Measurements from ENCODE around the gene DEFB121. TPM values are rescaled to one million over a fixed set of nuclear protein-coding genes. Genes with fewer than 3 reads are reported as not detected.
"Not testable (repeated sequence)": the region's sequence is repeated elsewhere in the genome, so short reads cannot be mapped to it uniquely, and the experiment has no call there.

Gene DEFB121
- not detected for polyA plus RNA-seq

GRCh38 chr20:31406115-31406514 lies at the start of gene DEFB121:
Gene DEFB121 (minus strand): TSS chr20:31406215. CDS start chr20:31406152, 63 bp downstream.
- WGBS, 3 donors: 30 to 46% (median 34%) methylated on average over 3 of the region's 3 CpGs
- no peak within 1 kb of the TSS for H3K27ac ChIP-seq (ENCODE audit: low read depth, low read length)

- 93 to 96% (median 94%) methylated on average over 1 of the region's 1 CpG for WGBS, 3 donors
- no peak overlapping the region for H3K27ac ChIP-seq (ENCODE audit: low read depth, low read length)
Observed at GRCh38 chr20:31454361-31454760, 48.3 kb upstream of the DEFB121 start.

GRCh38 chr20:31452575-31452974 lies 46.6 kb upstream of the DEFB121 start:
- H3K27ac ChIP-seq (ENCODE audit: low read depth, low read length): no peak overlapping the region
- WGBS, 3 donors: 52 to 80% (median 75%) methylated on average over 2 of the region's 2 CpGs

GRCh38 chr20:31449511-31450414 lies 43.7 kb upstream of the DEFB121 start:
- 61 to 76% (median 75%) methylated on average over 8 of the region's 8 CpGs for WGBS, 3 donors
- no peak overlapping the region for H3K27ac ChIP-seq (ENCODE audit: low read depth, low read length)

GRCh38 chr20:31446084-31446819 lies 40.2 kb upstream of the DEFB121 start:
- WGBS, 3 donors: 70 to 76% (median 70%) methylated on average over 12 of the region's 12 CpGs

GRCh38 chr20:31440012-31440659 lies 34.1 kb upstream of the DEFB121 start, which contains the start of gene DEFB123:
Gene DEFB123 (plus strand): TSS chr20:31440632. CDS start chr20:31440699, 67 bp downstream.
- WGBS, 3 donors: 70 to 80% (median 79%) methylated on average over 16 of the region's 16 CpGs
- no peak within 1 kb of the TSS for H3K27ac ChIP-seq (ENCODE audit: low read depth, low read length)

More at GRCh38 chr20:31446084-31446819, 40.2 kb upstream of the DEFB121 start:
- H3K27ac ChIP-seq (ENCODE audit: low read depth, low read length): no peak overlapping the region

- H3K27ac ChIP-seq (ENCODE audit: low read depth, low read length): no peak overlapping the region
- WGBS, 3 donors: 56 to 69% (median 61%) methylated on average over 4 of the region's 4 CpGs
Observed at GRCh38 chr20:31430568-31431115, 24.6 kb upstream of the DEFB121 start.

GRCh38 chr20:31427576-31427975 lies 21.6 kb upstream of the DEFB121 start:
- not testable (repeated sequence) for H3K27ac ChIP-seq (ENCODE audit: low read depth, low read length)
- WGBS, 3 donors: 90 to 98% (median 95%) methylated on average over 20 to 26 of the region's 31 CpGs

GRCh38 chr20:31426891-31427551 lies 21.0 kb upstream of the DEFB121 start:
- 89 to 95% (median 93%) methylated on average over 10 to 36 of the region's 48 CpGs for WGBS, 3 donors
- not testable (repeated sequence) for H3K27ac ChIP-seq (ENCODE audit: low read depth, low read length)

GRCh38 chr20:31425797-31426196 lies 19.8 kb upstream of the DEFB121 start:
- no peak overlapping the region for H3K27ac ChIP-seq (ENCODE audit: low read depth, low read length)

GRCh38 chr20:31418307-31418706 lies 12.3 kb upstream of the DEFB121 start:
- H3K27ac ChIP-seq (ENCODE audit: low read depth, low read length): no peak overlapping the region
- 76 to 86% (median 85%) methylated on average over 7 of the region's 7 CpGs for WGBS, 3 donors

GRCh38 chr20:31415653-31416052 lies 9.6 kb upstream of the DEFB121 start:
- 85 to 93% (median 92%) methylated on average over 2 of the region's 2 CpGs for WGBS, 3 donors

GRCh38 chr20:31414381-31414780 lies 8.4 kb upstream of the DEFB121 start:
- no peak overlapping the region for H3K27ac ChIP-seq (ENCODE audit: low read depth, low read length)
- 64 to 78% (median 71%) methylated on average over 6 of the region's 6 CpGs for WGBS, 3 donors

More at GRCh38 chr20:31415653-31416052, 9.6 kb upstream of the DEFB121 start:
- H3K27ac ChIP-seq (ENCODE audit: low read depth, low read length): no peak overlapping the region

GRCh38 chr20:31410011-31410410 lies 4.0 kb upstream of the DEFB121 start:
- 38 to 63% (median 45%) methylated on average over 1 of the region's 1 CpG for WGBS, 3 donors
- H3K27ac ChIP-seq (ENCODE audit: low read depth, low read length): no peak overlapping the region

GRCh38 chr20:31403886-31404285 lies 2.1 kb downstream of the DEFB121 start:
- H3K27ac ChIP-seq (ENCODE audit: low read depth, low read length): no peak overlapping the region
- 33 to 51% (median 46%) methylated on average over 1 of the region's 1 CpG for WGBS, 3 donors

- no peak overlapping the region for H3K27ac ChIP-seq (ENCODE audit: low read depth, low read length)
- 32 to 50% (median 41%) methylated on average over 3 of the region's 3 CpGs for WGBS, 3 donors
Observed at GRCh38 chr20:31394900-31395299, 11.1 kb downstream of the DEFB121 start.

- no peak overlapping the region for H3K27ac ChIP-seq (ENCODE audit: low read depth, low read length)
- WGBS, 3 donors: 47 to 72% (median 70%) methylated on average over 2 of the region's 2 CpGs
Observed at GRCh38 chr20:31392836-31393235, 13.2 kb downstream of the DEFB121 start.

GRCh38 chr20:31390490-31390889 lies 15.5 kb downstream of the DEFB121 start, which contains the start of gene DEFB119:
Gene DEFB119 (minus strand): TSS chr20:31390590. CDS start chr20:31390483, 107 bp downstream.
- 42 to 56% (median 51%) methylated on average over 1 of the region's 1 CpG for WGBS, 3 donors
- no peak within 1 kb of the TSS for H3K27ac ChIP-seq (ENCODE audit: low read depth, low read length)
